Measurements from ENCODE around the gene IKZF1. TPM values are rescaled to one million over a fixed set of nuclear protein-coding genes. Genes with fewer than 3 reads are reported as not detected.

The IKZF1 gene
- total and polyA plus RNA-seq, 2 of the 4 experiments (the other 2 are of a cell fraction): not detected

DNA sequence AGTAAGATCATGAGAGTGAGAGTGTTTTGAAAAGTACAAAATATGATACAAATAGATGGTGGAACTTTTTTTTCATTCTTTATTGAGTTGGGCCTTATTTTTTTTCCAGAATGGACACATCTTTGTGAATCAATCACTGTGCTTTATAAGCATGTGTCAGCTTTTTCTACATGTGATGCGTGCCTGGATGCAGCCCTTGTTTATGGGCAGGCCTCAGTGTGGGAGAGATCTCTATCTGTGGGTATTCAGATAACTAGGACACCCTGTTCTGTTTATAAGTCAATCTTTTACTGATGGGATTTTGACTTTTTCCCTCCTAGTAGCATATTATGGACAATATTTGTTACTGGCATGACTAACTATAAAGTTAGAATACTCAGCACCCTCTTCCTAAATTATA, 42.9 kb upstream of the IKZF1 start:
- CTCF ChIA-PET: no interaction called here
- Histone ChIP-seq H4K20me1 (ENCODE audit: insufficient read depth, low read length) (no peaks in the 10 kb centered on the region), H3K36me3 (ENCODE audit: control insufficient read depth, insufficient read depth, low read length) (no peaks in the 10 kb centered on the region), H3K4me1 (ENCODE audit: control insufficient read depth, insufficient read depth, low read length) (no peaks in the 10 kb centered on the region), H2AFZ (replicated peaks; ENCODE audit: low read length, poor library complexity) (no peak overlapping the region), H3K4me2 (ENCODE audit: low read depth, low read length) (no peak overlapping the region), H3K4me3 (ENCODE audit: insufficient read depth, low read depth, low read length) (no peak overlapping the region), H2BK15ac (ENCODE audit: low read depth, low read length) (no peak overlapping the region), H3K4ac (ENCODE audit: low read depth, low read length) (no peak overlapping the region), H2AK9ac (replicated peaks; ENCODE audit: low read depth, low read length, poor library complexity) (no peak overlapping the region), H2BK20ac (ENCODE audit: low read depth, low read length) (no peak overlapping the region), H3K18ac (ENCODE audit: low read depth, low read length) (no peak overlapping the region), H3K9me3 (ENCODE audit: control insufficient read depth, insufficient read depth, low read length) (no peaks in the 10 kb centered on the region), H3K9ac (ENCODE audit: low read depth, low read length) (no peak overlapping the region), H4K8ac (ENCODE audit: low read depth in 2 of 2, low read length in 2 of 2) (no peak overlapping the region), H3K56ac (ENCODE audit: extremely low read depth, insufficient read depth, low read length) (no peak overlapping the region), H2BK5ac (ENCODE audit: low read depth, low read length, poor library complexity, severe bottlenecking) (no peak overlapping the region), H3K27ac (ENCODE audit: insufficient read depth, low read length) (no peak overlapping the region), H3K23ac (ENCODE audit: low read depth, low read length) (no peak overlapping the region), H3K27me3 (ENCODE audit: control insufficient read depth, insufficient read depth, low read length) (no peaks in the 10 kb centered on the region), H2AK5ac (ENCODE audit: low read depth, low read length) (no peak overlapping the region), H3K14ac (replicated peaks; ENCODE audit: low read depth, low read length) (no peak overlapping the region), H2BK120ac (ENCODE audit: low read depth, low read length) (no peak overlapping the region), H4K91ac (ENCODE audit: insufficient read depth, low read depth, low read length) (no peak overlapping the region), H4K5ac (ENCODE audit: low read depth, low read length) (no peak overlapping the region), H3K79me1 (ENCODE audit: low read depth in 1 of 2, low read length in 2 of 2) (no peaks in the 10 kb centered on the region), H3K9me1 (ENCODE audit: insufficient read depth, low read length) (no peaks in the 10 kb centered on the region)
- no TSS peak for BruUV-seq (replicated peaks)
- in situ Hi-C loops (cut with MboI; ENCODE audit: low sequenced_read_pairs) (no loop called here), dilution Hi-C loops (cut with HindIII; ENCODE audit: low sequenced_read_pairs, unreplicated experiment) (no loop called here), intact Hi-C loops (cut with micrococcal nuclease) (no loop called here)
- no peak for TF ChIP-seq CHD1 (IDR thresholded peaks at IDR 0.05; ENCODE audit: low read depth, low read length)
- TF ChIP-seq, protein P1, sequence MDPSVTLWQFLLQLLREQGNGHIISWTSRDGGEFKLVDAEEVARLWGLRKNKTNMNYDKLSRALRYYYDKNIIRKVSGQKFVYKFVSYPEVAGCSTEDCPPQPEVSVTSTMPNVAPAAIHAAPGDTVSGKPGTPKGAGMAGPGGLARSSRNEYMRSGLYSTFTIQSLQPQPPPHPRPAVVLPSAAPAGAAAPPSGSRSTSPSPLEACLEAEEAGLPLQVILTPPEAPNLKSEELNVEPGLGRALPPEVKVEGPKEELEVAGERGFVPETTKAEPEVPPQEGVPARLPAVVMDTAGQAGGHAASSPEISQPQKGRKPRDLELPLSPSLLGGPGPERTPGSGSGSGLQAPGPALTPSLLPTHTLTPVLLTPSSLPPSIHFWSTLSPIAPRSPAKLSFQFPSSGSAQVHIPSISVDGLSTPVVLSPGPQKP (IDR thresholded peaks at IDR 0.05; ENCODE audit: borderline replicate concordance, low read depth, low read length): no peak
- TF ChIP-seq RAD21 (IDR thresholded peaks at IDR 0.05; ENCODE audit: low read length): no peak
- no peak for TF ChIP-seq CEBPB (IDR thresholded peaks at IDR 0.05; ENCODE audit: low read depth, low read length)
- TF ChIP-seq RCOR1 (IDR thresholded peaks at IDR 0.05; ENCODE audit: insufficient replicate concordance, low read length): no peak
- no peak for TF ChIP-seq SMC3 (IDR thresholded peaks at IDR 0.05; ENCODE audit: low read depth, low read length)
- no peak for TF ChIP-seq MAZ (IDR thresholded peaks at IDR 0.05; ENCODE audit: borderline replicate concordance, low read depth, low read length)
- no peak for TF ChIP-seq NFE2L2 (IDR thresholded peaks at IDR 0.05; ENCODE audit: low read depth, low read length)
- TF ChIP-seq, protein P2, sequence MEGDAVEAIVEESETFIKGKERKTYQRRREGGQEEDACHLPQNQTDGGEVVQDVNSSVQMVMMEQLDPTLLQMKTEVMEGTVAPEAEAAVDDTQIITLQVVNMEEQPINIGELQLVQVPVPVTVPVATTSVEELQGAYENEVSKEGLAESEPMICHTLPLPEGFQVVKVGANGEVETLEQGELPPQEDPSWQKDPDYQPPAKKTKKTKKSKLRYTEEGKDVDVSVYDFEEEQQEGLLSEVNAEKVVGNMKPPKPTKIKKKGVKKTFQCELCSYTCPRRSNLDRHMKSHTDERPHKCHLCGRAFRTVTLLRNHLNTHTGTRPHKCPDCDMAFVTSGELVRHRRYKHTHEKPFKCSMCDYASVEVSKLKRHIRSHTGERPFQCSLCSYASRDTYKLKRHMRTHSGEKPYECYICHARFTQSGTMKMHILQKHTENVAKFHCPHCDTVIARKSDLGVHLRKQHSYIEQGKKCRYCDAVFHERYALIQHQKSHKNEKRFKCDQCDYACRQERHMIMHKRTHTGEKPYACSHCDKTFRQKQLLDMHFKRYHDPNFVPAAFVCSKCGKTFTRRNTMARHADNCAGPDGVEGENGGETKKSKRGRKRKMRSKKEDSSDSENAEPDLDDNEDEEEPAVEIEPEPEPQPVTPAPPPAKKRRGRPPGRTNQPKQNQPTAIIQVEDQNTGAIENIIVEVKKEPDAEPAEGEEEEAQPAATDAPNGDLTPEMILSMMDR (conservative IDR thresholded peaks at IDR 0.05; ENCODE audit: low read depth, low read length): no peak
- TF ChIP-seq MAFK (IDR thresholded peaks at IDR 0.05; ENCODE audit: low read depth, low read length): no peak
- TF ChIP-seq MXI1 (IDR thresholded peaks at IDR 0.05; ENCODE audit: borderline replicate concordance, low read depth, low read length): no peak
- TF ChIP-seq, protein P3, sequence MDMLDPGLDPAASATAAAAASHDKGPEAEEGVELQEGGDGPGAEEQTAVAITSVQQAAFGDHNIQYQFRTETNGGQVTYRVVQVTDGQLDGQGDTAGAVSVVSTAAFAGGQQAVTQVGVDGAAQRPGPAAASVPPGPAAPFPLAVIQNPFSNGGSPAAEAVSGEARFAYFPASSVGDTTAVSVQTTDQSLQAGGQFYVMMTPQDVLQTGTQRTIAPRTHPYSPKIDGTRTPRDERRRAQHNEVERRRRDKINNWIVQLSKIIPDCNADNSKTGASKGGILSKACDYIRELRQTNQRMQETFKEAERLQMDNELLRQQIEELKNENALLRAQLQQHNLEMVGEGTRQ (IDR thresholded peaks at IDR 0.05; ENCODE audit: low read depth, low read length): no peak
- TF ChIP-seq RFX5 (IDR thresholded peaks at IDR 0.05; ENCODE audit: low read depth, low read length): no peak
- TF ChIP-seq POLR2A (IDR thresholded peaks at IDR 0.05; ENCODE audit: low read depth, low read length): no peak
- TF ChIP-seq BHLHE40 (IDR thresholded peaks at IDR 0.05; ENCODE audit: low read depth, low read length): no peak
- no peak for TF ChIP-seq FOS (IDR thresholded peaks at IDR 0.05; ENCODE audit: low read depth, low read length)
- DNase-seq (no peak), ATAC-seq (ENCODE audit: low read depth) (no peak)
- no CpG with 5 or more reads among the region's 1 CpG for WGBS, 2 experiments (ENCODE audit: extremely low coverage in 2 of 2, insufficient read length in 1 of 2)
- POLR2A ChIA-PET (ENCODE audit: unreplicated experiment): no interaction called here
